Mesenteric fat pad (tissue), 1 donor: Measurements from ENCODE around the gene GRIN2B. TPM values are rescaled to one million over a fixed set of nuclear protein-coding genes. Genes with fewer than 3 reads are reported as not detected.

Experiments
- DNase-seq: peaks from one replicate; pipeline ENCODE4 v3.0.0-alpha.2; 2020; ENCODE audit warnings: low spot score
- long read RNA-seq: library from polyadenylated mRNA; unstranded; transcript quantifications from one replicate; pipeline ENCODE4 v2.0.0, GENCODE V29; 2020
- total RNA-seq: library from RNA; stranded (reverse); fragmentation: NEBNext Ultra II Directional; extraction: Animal tissue kit (Norgen Biotek cat#: 25700); gene quantifications from one replicate; pipeline ENCODE4 v1.2.1, GENCODE V29; 2021
- donor health status: DM: yes; HTN: yes; CAD: no.

The GRIN2B gene
- total RNA-seq, result 0.64 TPM
- long read RNA-seq, partial matches to known transcripts, result 0 of 1 reads
- long read RNA-seq, other reads (novel, unspliced or antisense), result 1 of 1 reads

- DNase-seq, result no peak
Observed at GRCh38 chr12:13981296-13981962, at the start of gene GRIN2B. TSS of gene GRIN2B (minus strand) at chr12:13981602. CDS start at chr12:13866208, 115,394 bp downstream.

GRCh38 chr12:14026537-14026936 is 45.1 kb upstream of the GRIN2B start:
- no peak for DNase-seq

- DNase-seq, result no peak
Observed at GRCh38 chr12:14024591-14024990, 43.2 kb upstream of the GRIN2B start.

- DNase-seq, result no peak
Observed at GRCh38 chr12:14018080-14018479, 36.7 kb upstream of the GRIN2B start.

GRCh38 chr12:14010989-14011388 is 29.6 kb upstream of the GRIN2B start:
- DNase-seq, result no peak

GRCh38 chr12:14007639-14008038 is 26.2 kb upstream of the GRIN2B start:
- no peak for DNase-seq

GRCh38 chr12:13992585-13992984 is 11.2 kb upstream of the GRIN2B start:
- no peak for DNase-seq

- no peak for DNase-seq
Observed at GRCh38 chr12:13992106-13992505, 10.7 kb upstream of the GRIN2B start.

GRCh38 chr12:13986031-13986430 is 4.6 kb upstream of the GRIN2B start:
- DNase-seq, result no peak

- no peak for DNase-seq
Observed at GRCh38 chr12:13981990-13982389, 588 bp upstream of the GRIN2B start.

GRCh38 chr12:13980538-13981295 is 685 bp downstream of the GRIN2B start:
- DNase-seq, result no peak

GRCh38 chr12:13979772-13980378 is 1.5 kb downstream of the GRIN2B start:
- DNase-seq, result no peak

- DNase-seq, result no peak
Observed at GRCh38 chr12:13978876-13979275, 2.5 kb downstream of the GRIN2B start.

- DNase-seq, result no peak
Observed at GRCh38 chr12:13976880-13977279, 4.5 kb downstream of the GRIN2B start.

GRCh38 chr12:13976028-13976584 is 5.3 kb downstream of the GRIN2B start:
- no peak for DNase-seq

GRCh38 chr12:13973996-13974395 is 7.4 kb downstream of the GRIN2B start:
- no peak for DNase-seq

- DNase-seq, result no peak
Observed at GRCh38 chr12:13970803-13971202, 10.6 kb downstream of the GRIN2B start.

GRCh38 chr12:13968281-13968680 is 13.1 kb downstream of the GRIN2B start:
- no peak for DNase-seq

- no peak for DNase-seq
Observed at GRCh38 chr12:13964666-13965065, 16.7 kb downstream of the GRIN2B start.

- DNase-seq, result no peak
Observed at GRCh38 chr12:13962699-13963098, 18.7 kb downstream of the GRIN2B start.

- no peak for DNase-seq
Observed at GRCh38 chr12:13961971-13962370, 19.4 kb downstream of the GRIN2B start.
